NB4 (cell line): ENCODE measurements around the gene UCP3.

Experiments
- DNase-seq: peaks from one replicate; pipeline ENCODE4 v3.0.0; 2010; ENCODE audit warnings: low read depth
- H3K4me3 ChIP-seq: one replicate; pipeline ENCODE4 v1.5.1; 2011; ENCODE audit warnings: mild to moderate bottlenecking, low read depth, low read length, moderate library complexity
- CTCF ChIP-seq: IDR thresholded peaks from one replicate; pipeline ENCODE4 v1.5.1; 2012; ENCODE audit warnings: low read depth, low read length
- MAX ChIP-seq: IDR thresholded peaks from 2 replicates; pipeline ENCODE4 v1.6.1; 2011; ENCODE audit warnings: low read depth, low read length
- MYC ChIP-seq: IDR thresholded peaks from 2 replicates; pipeline ENCODE4 v1.6.1; 2011; ENCODE audit warnings: low read depth, low read length
- POLR2A ChIP-seq: IDR thresholded peaks from 2 replicates; pipeline ENCODE4 v1.6.1; 2011; ENCODE audit warnings: mild to moderate bottlenecking; ENCODE audit not compliant: insufficient read length; ENCODE audit errors: extremely low read depth

UCP3 gene

GRCh38 chr11:74008373-74009229 is at the start of gene UCP3:
TSS of gene UCP3 (minus strand) at chr11:74009085. CDS start at chr11:74007042, 2,043 bp downstream.
- no peak within 1 kb of the TSS for H3K4me3 ChIP-seq
- TF ChIP-seq CTCF (no peak), MAX (no peak), POLR2A (no peak), MYC (no peak)
- DNase-seq, result peak; percentile 19

- no peak overlapping the region for H3K4me3 ChIP-seq
- DNase-seq, result no peak
- no peak for TF ChIP-seq CTCF
Measured at GRCh38 chr11:74057249-74058151, 48.6 kb upstream of the UCP3 start.

GRCh38 chr11:74055938-74056337 is 47.1 kb upstream of the UCP3 start:
- no peak for TF ChIP-seq MYC
- no peak for TF ChIP-seq POLR2A
- no peak for TF ChIP-seq CTCF
- TF ChIP-seq MAX, result no peak
- H3K4me3 ChIP-seq, result no peak overlapping the region
- no peak for DNase-seq

GRCh38 chr11:74050465-74050864 is 41.6 kb upstream of the UCP3 start:
- no peak for DNase-seq
- TF ChIP-seq CTCF (no peak), MAX (no peak), MYC (no peak), POLR2A (no peak)

GRCh38 chr11:74048993-74049392 is 40.1 kb upstream of the UCP3 start:
- no peak for TF ChIP-seq POLR2A
- no peak for TF ChIP-seq CTCF
- no peak for TF ChIP-seq MYC
- no peak for TF ChIP-seq MAX
- DNase-seq, result no peak
- H3K4me3 ChIP-seq, result no peak overlapping the region

More at GRCh38 chr11:74050465-74050864, 41.6 kb upstream of the UCP3 start:
- H3K4me3 ChIP-seq, result no peak overlapping the region
